ENCODE measurements around the gene USP48.

The USP48 gene

DNA sequence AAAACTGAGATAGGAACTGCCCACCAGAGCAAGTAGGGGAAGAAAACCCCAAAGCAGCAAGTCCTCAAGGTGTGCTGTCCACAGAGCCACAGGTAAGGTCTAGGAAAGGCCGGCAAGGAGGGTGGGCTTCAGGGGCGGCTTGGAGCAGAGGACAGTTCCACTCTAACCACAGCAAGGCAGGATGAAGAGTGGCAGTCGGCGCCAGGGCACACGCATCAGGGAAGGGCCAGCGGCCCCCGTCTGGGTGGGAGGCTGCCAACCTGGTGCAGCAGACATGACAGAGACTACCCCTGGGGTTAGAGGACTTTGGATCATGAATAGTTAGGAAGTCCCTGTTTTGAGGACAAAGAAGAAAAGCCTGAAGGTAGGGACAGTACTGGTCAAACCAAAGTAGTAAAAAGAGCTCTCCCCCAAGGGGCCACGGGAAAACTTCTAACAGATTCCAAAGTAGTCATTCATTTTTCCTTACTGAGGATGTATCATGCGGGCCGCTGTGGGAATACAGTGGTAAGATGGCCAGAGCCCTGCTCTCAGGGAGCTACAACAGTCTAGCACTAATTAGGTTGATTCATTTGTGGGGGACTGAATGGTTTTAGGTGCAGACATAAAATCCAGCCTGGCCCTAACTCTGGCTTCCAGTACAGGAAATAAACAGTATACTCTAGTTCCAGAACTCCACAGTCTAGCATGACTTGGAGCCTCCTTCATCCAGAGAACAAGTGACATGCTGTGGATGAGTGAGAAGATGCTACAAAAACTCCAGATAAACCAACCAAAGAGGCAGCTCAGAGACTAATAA lies 110.3 kb downstream of the USP48 start:
- no peak for DNase-seq (ENCODE audit: low spot score)
- Mint-ChIP-seq H3K4me3 (no peak overlapping the region), H3K27ac (no peak overlapping the region), H3K9me3 (no peaks in the 10 kb centered on the region), H3K4me1 (ENCODE audit: low read depth) (peaks cover 2% of the 10 kb centered on the region), H3K27me3 (ENCODE audit: low read depth) (peaks cover 16% of the 10 kb centered on the region), H3K36me3 (ENCODE audit: low read depth) (peaks cover 4% of the 10 kb centered on the region)

DNA sequence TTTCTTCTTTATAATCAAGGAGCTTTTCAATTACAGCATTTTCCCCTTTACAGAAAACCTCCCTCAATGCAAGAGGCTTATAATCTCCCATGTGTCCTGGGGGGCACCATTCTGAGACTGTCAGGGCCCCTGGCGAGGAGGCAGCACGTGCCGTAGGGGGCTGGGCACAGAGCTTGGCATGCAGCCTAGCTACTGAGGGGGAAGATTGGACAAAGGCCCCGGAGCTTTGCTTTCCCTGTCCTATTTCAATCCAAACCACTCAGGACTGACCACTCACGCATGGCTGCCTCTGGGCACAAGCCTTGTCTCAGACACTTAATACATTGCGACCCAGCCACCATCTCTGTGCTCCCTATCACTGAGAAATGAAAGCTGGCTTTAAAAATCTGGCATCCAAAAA lies 111.0 kb downstream of the USP48 start:
- peaks cover 21% of the 10 kb centered on the region for H3K27me3 Mint-ChIP-seq (ENCODE audit: low read depth)
- H3K27ac Mint-ChIP-seq, result no peak overlapping the region
- peaks cover 2% of the 10 kb centered on the region for H3K4me1 Mint-ChIP-seq (ENCODE audit: low read depth)
- H3K9me3 Mint-ChIP-seq, result no peaks in the 10 kb centered on the region
- DNase-seq (ENCODE audit: low spot score), result no peak
- H3K36me3 Mint-ChIP-seq (ENCODE audit: low read depth), result peaks cover 4% of the 10 kb centered on the region
- no peak overlapping the region for H3K4me3 Mint-ChIP-seq

DNA sequence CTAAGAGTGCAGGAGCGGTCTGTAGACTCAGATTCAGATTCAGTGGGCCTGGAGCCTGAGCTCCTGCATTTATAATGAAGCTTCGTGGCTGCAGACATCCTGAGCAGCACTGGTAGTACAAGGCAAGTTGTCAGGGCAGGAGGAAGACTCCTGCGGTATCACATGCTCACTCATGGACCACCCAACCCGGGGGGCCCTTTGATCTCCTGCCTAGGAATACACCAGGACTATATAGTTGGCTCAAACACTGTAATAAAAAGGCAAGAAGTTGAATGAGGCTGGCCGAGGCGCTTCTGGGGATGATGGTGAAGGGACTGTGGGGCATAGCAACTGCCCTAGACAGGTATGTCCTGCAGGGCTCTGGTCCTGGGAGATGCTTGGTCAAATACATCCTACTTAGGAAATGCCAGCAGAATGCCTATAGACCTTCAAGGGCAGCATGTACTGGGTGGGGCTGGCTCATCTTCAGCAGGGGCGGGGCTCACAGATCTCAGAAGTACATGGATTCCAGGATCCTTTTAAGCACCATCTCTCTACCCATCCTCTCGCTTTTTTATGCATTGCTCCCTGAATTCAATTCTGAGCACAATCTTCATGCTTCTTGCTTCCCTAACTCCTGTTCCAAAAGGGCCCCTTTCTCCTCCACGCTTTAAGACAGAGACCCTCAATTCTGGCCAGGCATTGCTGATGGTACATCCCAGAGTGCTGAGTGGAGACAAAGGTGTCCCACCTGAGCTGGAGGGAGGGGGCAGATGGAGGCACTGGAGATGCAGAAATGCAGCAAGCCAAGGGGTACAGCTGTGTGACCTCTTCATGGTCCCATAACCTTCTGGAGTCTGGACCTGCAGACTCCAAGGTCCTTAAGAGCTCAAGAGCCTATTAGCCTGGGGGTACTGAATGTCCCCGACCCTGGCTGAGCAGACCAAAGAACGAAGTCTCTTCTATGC lies 111.7 kb downstream of the USP48 start:
- no peak for DNase-seq (ENCODE audit: low spot score)
- Mint-ChIP-seq H3K36me3 (ENCODE audit: low read depth) (no peaks in the 10 kb centered on the region), H3K4me3 (no peak overlapping the region), H3K27ac (no peak overlapping the region), H3K9me3 (no peaks in the 10 kb centered on the region), H3K27me3 (ENCODE audit: low read depth) (peaks cover 26% of the 10 kb centered on the region), H3K4me1 (ENCODE audit: low read depth) (peaks cover 2% of the 10 kb centered on the region)

DNA sequence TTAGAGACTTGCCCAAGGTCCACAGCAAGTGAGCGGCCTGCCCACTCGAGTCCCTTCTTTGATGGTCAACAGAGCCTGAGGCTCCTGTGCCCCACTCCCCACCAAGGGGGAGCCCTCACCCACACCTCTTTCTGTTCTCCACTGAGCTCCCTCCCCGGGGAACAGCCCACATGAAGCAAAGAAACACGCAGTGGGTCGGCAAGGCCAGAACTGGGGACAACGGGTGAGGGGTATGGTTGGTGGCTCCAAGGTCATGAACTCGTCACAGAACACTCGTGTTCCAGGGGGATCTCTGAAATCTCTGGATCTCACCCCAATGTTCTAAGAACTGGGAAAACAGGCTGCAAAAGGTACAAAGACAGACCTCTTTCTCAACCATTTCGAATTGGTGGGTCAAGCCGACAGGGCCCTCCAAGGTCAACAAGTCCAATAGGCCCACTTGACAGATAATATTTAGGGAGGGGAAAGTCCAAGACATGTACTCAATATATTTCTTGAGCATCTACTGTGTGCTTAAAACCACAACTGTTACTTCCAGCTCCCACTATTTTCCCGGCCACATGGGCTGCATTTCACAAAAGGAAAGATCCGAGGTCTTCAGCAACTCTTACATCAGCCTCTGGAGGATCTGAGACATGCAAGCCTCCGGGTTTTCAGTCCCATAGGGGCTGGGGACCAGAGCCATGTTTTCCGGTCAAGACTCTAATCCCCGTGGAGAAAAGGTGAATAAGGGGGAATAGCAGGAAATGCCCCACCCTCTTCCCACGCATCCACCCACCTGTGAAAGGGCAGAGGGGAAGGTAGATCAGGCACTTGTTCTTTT lies 112.7 kb downstream of the USP48 start:
- no peak for DNase-seq (ENCODE audit: low spot score)
- Mint-ChIP-seq H3K4me3 (peak overlapping the region; percentile 46), H3K4me1 (ENCODE audit: low read depth) (peaks cover 2% of the 10 kb centered on the region), H3K9me3 (no peaks in the 10 kb centered on the region), H3K27me3 (ENCODE audit: low read depth) (peaks cover 26% of the 10 kb centered on the region), H3K27ac (no peak overlapping the region), H3K36me3 (ENCODE audit: low read depth) (no peaks in the 10 kb centered on the region)

DNA sequence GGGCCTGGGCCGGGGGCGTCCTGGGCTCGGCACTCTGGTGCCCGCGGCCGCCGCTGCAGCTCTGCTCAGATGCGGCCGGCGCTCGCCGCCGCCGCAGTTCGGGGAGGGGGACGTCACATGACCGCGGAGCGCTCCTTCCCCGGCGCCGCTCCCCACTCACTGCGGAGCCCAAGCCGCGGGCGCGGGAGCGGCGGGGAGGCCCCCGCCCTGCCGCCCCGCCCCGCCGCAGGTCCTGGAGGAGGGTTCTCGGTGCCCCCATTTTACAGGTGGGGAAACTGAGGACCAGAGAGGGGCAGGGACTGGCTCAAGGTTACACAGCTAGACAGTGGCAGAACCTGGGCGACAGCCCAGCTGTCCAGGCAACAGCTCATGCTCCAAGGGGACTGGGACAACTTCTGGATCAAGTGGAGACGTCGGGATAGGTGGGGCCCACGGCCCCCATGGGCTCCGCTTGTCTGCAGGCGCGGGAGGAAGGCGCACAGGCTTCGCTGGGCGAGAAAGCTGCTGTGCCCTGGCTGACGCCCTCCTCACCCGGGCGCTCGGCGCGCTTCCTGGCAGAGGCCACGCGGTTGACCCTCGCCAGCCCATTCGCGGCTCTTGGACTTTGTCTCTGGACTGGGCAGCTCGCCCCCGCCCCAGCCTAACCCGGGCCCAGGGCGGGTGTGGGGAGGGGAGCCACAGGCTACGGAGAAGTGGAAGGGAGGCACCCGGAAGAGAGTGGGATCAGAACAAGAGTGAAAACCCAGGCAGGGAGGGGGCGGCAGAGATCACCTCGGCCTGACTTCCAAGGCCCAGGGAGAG lies 113.5 kb downstream of the USP48 start, which contains the start of gene RAP1GAP:
TSS of gene RAP1GAP (minus strand) at position 100 of the 801 bp plus-strand sequence. CDS start 49,325 bp downstream, outside the sequence.
- H3K27me3 Mint-ChIP-seq (ENCODE audit: low read depth), result peaks cover 28% of the 10 kb centered on the region
- no peaks in the 10 kb centered on the region for H3K9me3 Mint-ChIP-seq
- peak within 1 kb of the TSS; percentile 46 for H3K4me3 Mint-ChIP-seq
- H3K4me1 Mint-ChIP-seq (ENCODE audit: low read depth), result peaks cover 2% of the 10 kb centered on the region
- H3K36me3 Mint-ChIP-seq (ENCODE audit: low read depth), result no peaks in the 10 kb centered on the region
- H3K27ac Mint-ChIP-seq, result no peak within 1 kb of the TSS
- peak; percentile 42 for DNase-seq (ENCODE audit: low spot score)

DNA sequence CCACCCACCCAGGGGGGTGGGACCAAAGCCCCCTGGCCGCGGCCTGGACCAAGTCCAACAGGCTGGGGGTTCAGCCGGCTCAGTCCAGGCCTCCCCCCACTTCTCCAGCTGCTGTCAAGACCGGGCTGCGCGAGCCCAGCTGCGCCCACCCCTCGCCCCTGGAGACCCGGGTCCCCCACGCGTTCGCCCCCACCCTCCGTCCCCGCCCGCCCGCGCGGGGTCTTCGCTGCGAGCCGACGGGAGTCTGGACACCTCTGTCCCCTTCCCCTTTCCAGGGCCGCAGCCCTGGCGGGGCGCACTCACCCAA lies 114.0 kb downstream of the USP48 start:
- Mint-ChIP-seq H3K4me1 (ENCODE audit: low read depth) (peaks cover 2% of the 10 kb centered on the region), H3K27me3 (ENCODE audit: low read depth) (peaks cover 28% of the 10 kb centered on the region), H3K36me3 (ENCODE audit: low read depth) (no peaks in the 10 kb centered on the region), H3K27ac (no peak overlapping the region), H3K4me3 (no peak overlapping the region), H3K9me3 (no peaks in the 10 kb centered on the region)
- no peak for DNase-seq (ENCODE audit: low spot score)

DNA sequence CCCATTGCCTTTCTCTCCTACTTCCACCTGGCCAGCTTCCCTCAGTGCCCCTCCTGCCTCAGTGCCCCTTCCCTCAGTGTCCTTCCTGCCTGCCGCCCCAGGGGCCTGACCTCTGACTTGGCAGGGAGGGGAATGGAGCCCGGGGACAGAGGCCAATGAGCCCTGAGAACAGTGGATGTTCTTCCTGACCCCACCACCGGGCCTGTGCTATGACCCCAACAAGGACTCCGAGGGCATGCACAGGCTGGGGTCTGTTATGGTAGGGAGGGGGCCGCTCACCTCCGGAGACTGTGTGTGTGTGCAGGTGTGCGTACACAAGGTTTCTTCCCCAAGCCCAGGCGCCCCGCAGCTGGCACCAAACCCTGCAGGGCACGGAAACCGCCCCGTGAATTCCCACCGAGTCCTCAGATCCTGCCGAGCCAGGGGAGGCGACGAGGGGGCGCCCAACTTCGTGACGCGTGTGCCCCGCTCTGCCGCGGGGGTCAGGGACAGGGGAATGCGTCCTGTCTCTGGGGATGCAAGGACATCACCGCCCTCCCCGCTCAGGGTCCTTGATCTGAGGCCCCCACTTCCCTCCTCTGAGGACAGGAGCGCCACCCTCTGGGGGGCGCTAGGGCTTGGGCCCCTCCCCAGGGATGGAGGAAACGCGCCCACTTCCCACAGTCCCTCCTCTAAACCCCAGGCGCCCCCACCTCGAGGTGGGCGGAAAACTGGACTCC lies 114.6 kb downstream of the USP48 start:
- Mint-ChIP-seq H3K4me1 (ENCODE audit: low read depth) (peaks cover 2% of the 10 kb centered on the region), H3K4me3 (no peak overlapping the region), H3K36me3 (ENCODE audit: low read depth) (no peaks in the 10 kb centered on the region), H3K27ac (no peak overlapping the region), H3K9me3 (no peaks in the 10 kb centered on the region), H3K27me3 (ENCODE audit: low read depth) (peaks cover 28% of the 10 kb centered on the region)
- DNase-seq (ENCODE audit: low spot score), result no peak

DNA sequence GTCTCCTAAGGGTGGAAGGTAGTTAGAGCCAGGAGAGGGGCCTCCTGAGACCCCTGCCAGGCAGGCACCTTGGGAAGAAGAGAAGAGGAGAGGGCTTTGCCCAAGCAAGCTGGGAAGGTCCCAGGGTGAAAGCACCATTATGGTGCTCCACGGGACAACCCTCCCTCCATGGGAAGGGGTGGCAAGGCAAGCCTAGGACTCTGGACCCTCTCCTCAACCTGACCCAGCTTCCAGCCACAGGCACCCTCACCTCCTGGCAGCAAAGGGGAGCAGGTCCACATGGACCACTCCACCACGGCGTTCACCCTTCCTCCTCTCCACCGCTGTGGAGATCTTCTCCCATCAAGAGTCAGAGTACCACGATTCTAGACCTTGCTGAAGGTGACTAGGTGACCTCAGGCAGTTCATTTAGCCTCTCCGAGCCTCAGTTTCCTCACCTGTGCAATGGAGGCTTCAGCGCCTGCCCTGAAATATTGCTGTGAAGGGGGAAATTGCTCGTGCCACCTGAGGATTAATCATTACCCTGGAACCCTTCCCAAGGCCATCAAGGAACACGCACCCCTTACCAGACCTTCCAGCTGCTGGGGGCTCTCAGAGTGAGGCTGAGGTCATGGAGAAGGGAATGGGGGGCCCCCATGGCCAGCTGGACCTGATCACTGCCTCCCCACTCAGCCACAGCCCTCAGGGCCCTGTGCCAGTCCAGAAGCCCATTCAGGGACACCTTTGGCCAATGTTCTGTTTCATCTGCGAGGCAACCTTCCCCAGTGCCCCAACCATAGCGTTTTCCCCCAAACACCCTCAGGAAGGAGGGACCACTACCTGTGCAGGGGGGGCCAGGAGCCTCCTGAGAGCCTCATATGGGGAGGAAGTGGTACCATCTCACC lies 115.4 kb downstream of the USP48 start:
- Mint-ChIP-seq H3K27me3 (ENCODE audit: low read depth) (peaks cover 28% of the 10 kb centered on the region), H3K4me1 (ENCODE audit: low read depth) (no peaks in the 10 kb centered on the region), H3K4me3 (no peak overlapping the region), H3K27ac (no peak overlapping the region), H3K36me3 (ENCODE audit: low read depth) (no peaks in the 10 kb centered on the region), H3K9me3 (no peaks in the 10 kb centered on the region)
- DNase-seq (ENCODE audit: low spot score), result no peak

DNA sequence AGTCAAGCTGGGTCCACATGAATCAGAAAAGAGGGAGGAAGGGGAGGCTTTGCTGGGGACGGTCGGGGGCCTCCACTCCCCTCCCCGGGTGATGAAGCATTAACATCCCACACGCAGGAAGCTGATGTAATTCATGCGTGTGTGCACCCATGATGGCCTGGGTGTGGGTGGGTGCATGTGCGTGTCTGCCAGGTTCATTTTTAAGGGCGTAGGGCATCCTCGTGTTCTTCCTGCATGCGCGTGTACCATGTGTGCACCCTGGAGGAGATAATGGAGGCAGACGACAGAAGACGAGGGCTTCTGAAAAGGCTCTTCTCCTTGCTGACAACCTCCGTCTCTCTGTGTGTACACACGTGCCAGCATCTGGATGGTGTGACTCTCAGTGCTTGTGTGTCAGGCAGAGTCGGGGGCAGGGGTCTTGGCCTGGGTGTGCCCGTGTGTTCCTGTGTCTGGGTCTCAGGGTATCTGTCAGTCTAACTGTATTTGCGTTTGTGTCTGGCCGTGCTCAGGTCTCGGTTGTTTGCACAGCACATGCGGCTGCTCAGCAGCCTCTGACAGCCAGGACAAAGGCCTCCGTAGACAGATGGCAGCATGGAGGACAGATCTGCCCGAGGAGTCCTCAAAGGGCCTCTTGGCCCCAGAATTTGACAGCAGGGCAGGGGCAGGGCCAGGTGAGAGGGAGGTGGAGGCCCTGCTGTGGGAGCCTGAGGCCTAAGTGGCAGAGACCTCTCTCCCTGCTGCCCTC lies 116.2 kb downstream of the USP48 start:
- no peaks in the 10 kb centered on the region for H3K36me3 Mint-ChIP-seq (ENCODE audit: low read depth)
- DNase-seq (ENCODE audit: low spot score), result no peak
- no peak overlapping the region for H3K4me3 Mint-ChIP-seq
- H3K27ac Mint-ChIP-seq, result no peak overlapping the region
- H3K4me1 Mint-ChIP-seq (ENCODE audit: low read depth), result no peaks in the 10 kb centered on the region
- no peaks in the 10 kb centered on the region for H3K9me3 Mint-ChIP-seq
- H3K27me3 Mint-ChIP-seq (ENCODE audit: low read depth), result peaks cover 28% of the 10 kb centered on the region

DNA sequence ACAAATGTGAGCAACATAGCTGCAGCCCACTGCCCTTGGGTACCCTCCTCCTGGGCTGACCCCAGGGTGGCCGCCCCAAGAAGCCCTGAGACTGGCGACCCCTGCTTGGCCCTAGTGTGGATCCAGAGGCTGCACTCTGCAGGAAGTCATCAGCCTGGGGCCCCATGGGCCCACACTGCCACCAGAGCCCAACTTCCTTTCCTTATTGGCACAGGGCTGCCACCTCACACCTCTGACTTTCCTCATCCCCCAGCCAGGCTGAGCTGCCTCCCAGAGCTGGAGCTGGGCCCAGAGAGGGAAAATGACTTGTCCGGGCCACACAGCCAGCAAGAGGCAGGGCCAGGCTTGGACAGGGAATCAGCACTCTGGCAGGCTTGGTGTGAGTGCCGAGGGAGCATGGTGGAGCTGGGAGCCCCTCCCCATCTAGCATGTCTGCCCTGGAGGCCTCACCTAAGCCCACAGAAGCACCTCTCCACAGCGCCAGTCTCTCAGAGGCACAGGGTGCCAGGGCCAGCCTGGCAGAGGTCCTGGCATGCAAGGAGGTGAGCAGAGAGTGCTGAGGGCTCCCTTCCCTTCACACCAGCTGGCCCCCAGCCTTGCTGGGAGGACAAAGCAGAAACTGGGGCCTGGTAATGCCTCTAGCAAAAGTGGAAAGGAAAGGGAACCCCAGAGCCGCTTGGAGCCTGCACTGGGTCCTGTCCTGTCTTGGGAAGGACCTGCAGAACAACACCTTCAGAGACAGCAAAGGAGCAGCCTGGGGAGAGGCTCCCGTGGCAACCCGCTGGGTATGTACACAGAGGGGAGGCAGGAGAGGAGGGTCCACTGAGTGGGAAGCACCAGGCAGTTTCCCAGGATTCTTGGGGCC lies 117.0 kb downstream of the USP48 start:
- no peaks in the 10 kb centered on the region for H3K9me3 Mint-ChIP-seq
- DNase-seq (ENCODE audit: low spot score), result no peak

More for the DNA sequence above, 117.0 kb downstream of the USP48 start:
- Mint-ChIP-seq H3K4me3 (no peak overlapping the region), H3K36me3 (ENCODE audit: low read depth) (no peaks in the 10 kb centered on the region), H3K4me1 (ENCODE audit: low read depth) (no peaks in the 10 kb centered on the region), H3K27ac (no peak overlapping the region), H3K27me3 (ENCODE audit: low read depth) (peaks cover 26% of the 10 kb centered on the region)
